ENCODE data around the gene CLPTM1L.

DNA sequence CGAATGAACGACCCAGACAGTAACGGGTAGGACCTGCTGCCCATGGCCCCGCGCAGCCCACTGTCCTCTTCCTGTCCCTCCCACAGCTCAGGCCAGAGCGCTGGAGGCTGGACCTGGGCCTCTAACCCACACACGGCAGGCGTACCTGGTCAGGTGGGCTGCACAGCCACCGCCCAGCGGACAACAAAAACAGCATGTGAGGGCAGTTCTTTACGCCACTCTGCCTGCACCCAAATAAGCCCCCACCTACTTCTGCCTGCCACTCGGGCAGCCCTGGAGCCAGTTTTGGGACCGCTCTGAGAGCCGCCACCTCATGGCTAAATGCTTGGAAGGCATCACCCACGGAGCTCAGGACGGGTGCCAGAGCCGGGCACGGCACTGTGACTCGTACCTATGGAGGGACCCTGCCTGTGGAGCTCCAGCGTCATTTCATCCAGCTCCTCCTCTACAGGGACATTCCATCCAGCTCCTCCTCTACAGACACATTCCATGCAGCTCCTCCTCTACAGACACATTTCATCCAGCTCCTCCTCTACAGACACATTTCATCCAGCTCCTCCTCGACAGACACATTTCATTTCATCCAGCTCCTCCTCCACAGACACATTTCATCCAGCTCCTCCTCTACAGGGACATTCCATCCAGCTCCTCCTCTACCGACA is 18.9 kb downstream of the CLPTM1L start:
- TF ChIP-seq, protein P1, sequence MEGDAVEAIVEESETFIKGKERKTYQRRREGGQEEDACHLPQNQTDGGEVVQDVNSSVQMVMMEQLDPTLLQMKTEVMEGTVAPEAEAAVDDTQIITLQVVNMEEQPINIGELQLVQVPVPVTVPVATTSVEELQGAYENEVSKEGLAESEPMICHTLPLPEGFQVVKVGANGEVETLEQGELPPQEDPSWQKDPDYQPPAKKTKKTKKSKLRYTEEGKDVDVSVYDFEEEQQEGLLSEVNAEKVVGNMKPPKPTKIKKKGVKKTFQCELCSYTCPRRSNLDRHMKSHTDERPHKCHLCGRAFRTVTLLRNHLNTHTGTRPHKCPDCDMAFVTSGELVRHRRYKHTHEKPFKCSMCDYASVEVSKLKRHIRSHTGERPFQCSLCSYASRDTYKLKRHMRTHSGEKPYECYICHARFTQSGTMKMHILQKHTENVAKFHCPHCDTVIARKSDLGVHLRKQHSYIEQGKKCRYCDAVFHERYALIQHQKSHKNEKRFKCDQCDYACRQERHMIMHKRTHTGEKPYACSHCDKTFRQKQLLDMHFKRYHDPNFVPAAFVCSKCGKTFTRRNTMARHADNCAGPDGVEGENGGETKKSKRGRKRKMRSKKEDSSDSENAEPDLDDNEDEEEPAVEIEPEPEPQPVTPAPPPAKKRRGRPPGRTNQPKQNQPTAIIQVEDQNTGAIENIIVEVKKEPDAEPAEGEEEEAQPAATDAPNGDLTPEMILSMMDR (IDR thresholded peaks at IDR 0.05) = no peak
- TF ChIP-seq ZFX (IDR thresholded peaks at IDR 0.05; ENCODE audit: borderline replicate concordance) = no peak
